K562 (cell line): ENCODE data around the gene ANKRD33. TPM values are rescaled to one million over a fixed set of nuclear protein-coding genes. Genes with fewer than 3 reads are reported as not detected.
A peak's percentile ranks its signal among the peaks of the same experiment; 100 is the strongest.

ENCODE experiments used
- ATAC-seq: fragments of 200-7000 bp; cut with Tn5 transposase; 3 replicates; pipeline ENCODE4 v1.9.1; 2020; ENCODE audit warnings: moderate library complexity
- BruUV-seq: library from RNA; stranded (reverse); fragments of 400-500 nt; replicated peaks from 2 replicates; lab custom pipeline; 2021; lab: Mats Ljungman, UMichigan
- CTCF ChIA-PET: fragments of 300-600 bp; formaldehyde crosslinking; extraction: SDS; loops from one replicate; lab custom pipeline; 2021; ENCODE audit warnings: low intra/inter-chr PET ratio; lab: Yijun Ruan, JAX
- POLR2A ChIA-PET: fragments of 300-600, 350-650 bp; sonication (Branson Sonifier 250); formaldehyde crosslinking; extraction: SDS; loops from one replicate; lab custom pipeline; 2021; ENCODE audit warnings: antibody characterized with exemption, inconsistent platforms; lab: Yijun Ruan, JAX
- DNase-seq, 4 experiments: peaks; one replicate each; pipeline versions ENCODE4 v3.0.0 to v3.0.0-alpha.2; 2011 to 2018; ENCODE audit warnings: low spot score in 3 of 4, mixed read lengths in 3 of 4; ENCODE audit errors: extremely low read depth in 1 of 4
- FAIRE-seq: peaks from 2 replicates; lab custom pipeline; 2011; peaks lifted over from hg19 to GRCh38; lab: Jason Lieb, UNC
- H2AFZ ChIP-seq: 2 replicates; pipeline ENCODE4 v1.6.0; 2011; ENCODE audit warnings: low read depth, low read length, control low read depth, inconsistent platforms
- H3K27ac ChIP-seq: fragments of 200-600 bp; 3 replicates; pipeline ENCODE4 v1.8.0; 2011; ENCODE audit warnings: low read depth, mild to moderate bottlenecking, control low read depth, inconsistent platforms, low read length, moderate library complexity, mixed read lengths; ENCODE audit errors: extremely low read depth
- H3K27me3 ChIP-seq, 2 experiments: fragments of 300-600 bp in 1 of 2; 2 replicates in 1 of 2; 3 replicates in 1 of 2; pipeline versions ENCODE4 v1.6.0 to v1.8.0; 2011; ENCODE audit warnings: inconsistent platforms in 2 of 2, low read length in 2 of 2, mild to moderate bottlenecking in 1 of 2, mixed read lengths in 1 of 2, moderate library complexity in 1 of 2; ENCODE audit not compliant: control insufficient read depth in 2 of 2, insufficient read depth in 2 of 2
- H3K36me3 ChIP-seq: fragments of 300-600 bp; 3 replicates; pipeline ENCODE4 v1.8.0; 2011; ENCODE audit warnings: mild to moderate bottlenecking, low read length, inconsistent platforms; ENCODE audit not compliant: control insufficient read depth, insufficient read depth
- H3K4me1 ChIP-seq, 2 experiments: fragments of 200-600 bp in 1 of 2; replicated peaks in 1 of 2; 2 replicates in 1 of 2; 3 replicates in 1 of 2; pipeline versions ENCODE4 v1.5.1 to v1.8.0; 2011; ENCODE audit warnings: inconsistent platforms in 2 of 2, low read length in 2 of 2, mild to moderate bottlenecking in 1 of 2, mixed read lengths in 1 of 2, moderate library complexity in 1 of 2; ENCODE audit not compliant: control insufficient read depth in 2 of 2, insufficient read depth in 2 of 2
- H3K4me2 ChIP-seq: 2 replicates; pipeline ENCODE4 v1.6.1; 2011; ENCODE audit warnings: low read length, control low read depth, inconsistent platforms, mixed read lengths; ENCODE audit not compliant: insufficient read depth
- H3K4me3 ChIP-seq: fragments of 200-600 bp; sonication (generic), shearing (Covaris generic); 2 replicates; pipeline ENCODE4 v1.5.1; 2016; ENCODE audit warnings: control low read depth, inconsistent platforms
- H3K79me2 ChIP-seq: fragments of 200-600 bp; 3 replicates; pipeline ENCODE4 v1.8.0; 2011; ENCODE audit warnings: low read length, inconsistent platforms; ENCODE audit not compliant: control insufficient read depth, insufficient read depth
- H3K9ac ChIP-seq, 2 experiments: 2 replicates each; pipeline versions ENCODE4 v1.6.0 to v1.6.1; 2011; ENCODE audit warnings: low read depth in 2 of 2, low read length in 2 of 2, control low read depth in 1 of 2, inconsistent platforms in 1 of 2, mild to moderate bottlenecking in 1 of 2, mixed read lengths in 1 of 2; ENCODE audit not compliant: insufficient read depth in 1 of 2
- H3K9me1 ChIP-seq: one replicate; pipeline ENCODE4 v1.6.0; 2011; ENCODE audit warnings: inconsistent platforms, mild to moderate bottlenecking, low read length, moderate library complexity; ENCODE audit not compliant: control insufficient read depth, insufficient read depth
- H3K9me3 ChIP-seq: replicated peaks from 2 replicates; pipeline ENCODE4 v1.5.1; 2011; ENCODE audit warnings: low read depth, low read length, inconsistent platforms; ENCODE audit not compliant: control insufficient read depth, insufficient read depth
- H4K20me1 ChIP-seq: replicated peaks from 2 replicates; pipeline ENCODE4 v1.6.1; 2011; ENCODE audit warnings: low read length, inconsistent platforms, mixed read lengths; ENCODE audit not compliant: control insufficient read depth, insufficient read depth
- CTBP1 ChIP-seq: fragments of 450-650 bp; IDR thresholded peaks from 2 replicates; pipeline ENCODE4 v1.6.1; 2016; ENCODE audit warnings: borderline replicate concordance
- FOXO4 ChIP-seq: fragments of 450-650 bp; formaldehyde crosslinking; IDR thresholded peaks from 2 replicates; pipeline ENCODE4 v1.4.0; 2020; ENCODE audit warnings: mild to moderate bottlenecking, moderate library complexity
- GATAD2A ChIP-seq: fragments of 450-650 bp; IDR thresholded peaks from 2 replicates; pipeline ENCODE4 v1.6.1; 2017
- HMG20A ChIP-seq: fragments of 450-650 bp; formaldehyde crosslinking; conservative IDR thresholded peaks from 2 replicates; pipeline ENCODE4 v1.4.0; 2020; ENCODE audit warnings: mild to moderate bottlenecking, mixed read lengths
- KLF6 ChIP-seq: fragments of 250-450 bp; sonication (Bioruptor Pico); IDR thresholded peaks from 2 replicates; pipeline ENCODE4 v1.4.0; 2020; ENCODE audit warnings: mild to moderate bottlenecking, moderate library complexity, borderline replicate concordance
- MAX ChIP-seq: sonication (generic); formaldehyde crosslinking; IDR thresholded peaks from 2 replicates; pipeline ENCODE4 v1.9.0; 2022; ENCODE audit warnings: mild to moderate bottlenecking, missing genetic modification reagents
- MEF2A ChIP-seq: IDR thresholded peaks from 2 replicates; pipeline ENCODE4 v1.6.1; 2011; ENCODE audit warnings: low read depth, mild to moderate bottlenecking, low read length, moderate library complexity; ENCODE audit not compliant: control insufficient read depth
- POU5F1 ChIP-seq: fragments of 150-350 bp; IDR thresholded peaks from 2 replicates; pipeline ENCODE4 v1.6.1; 2014; ENCODE audit warnings: borderline replicate concordance, low read length, low read depth, mild to moderate bottlenecking; ENCODE audit not compliant: partially characterized antibody
- RNF2 ChIP-seq: sonication (generic); IDR thresholded peaks from 2 replicates; pipeline ENCODE4 v1.6.1; 2016
- STAT5A ChIP-seq: IDR thresholded peaks from 2 replicates; pipeline ENCODE4 v1.6.1; 2012; ENCODE audit warnings: low read length, inconsistent platforms, borderline replicate concordance
- TCF7L2 ChIP-seq: fragments of 150-350 bp; IDR thresholded peaks from 2 replicates; pipeline ENCODE4 v1.6.1; 2016; ENCODE audit warnings: low read depth, mild to moderate bottlenecking, low read length, moderate library complexity
- USF2 ChIP-seq: sonication (generic); formaldehyde crosslinking; IDR thresholded peaks from 2 replicates; pipeline ENCODE4 v1.5.0; 2020; ENCODE audit warnings: missing genetic modification reagents
- ZBTB8A ChIP-seq: fragments of 450-650 bp; IDR thresholded peaks from 2 replicates; pipeline ENCODE4 v1.6.1; 2018; ENCODE audit warnings: mild to moderate bottlenecking, moderate library complexity; ENCODE audit not compliant: partially characterized antibody
- ZNF311 ChIP-seq: fragments of 250-450 bp; sonication (Bioruptor Pico); IDR thresholded peaks from 2 replicates; pipeline ENCODE4 v1.4.0; 2020; ENCODE audit warnings: mild to moderate bottlenecking, moderate library complexity
- ZNF766 ChIP-seq: fragments of 200-800 bp; sonication (Bioruptor generic); conservative IDR thresholded peaks from 2 replicates; pipeline ENCODE4 v1.6.1; 2016; ENCODE audit warnings: missing genetic modification characterization, missing compliant biosample characterization
- WGBS: fragments of 100-300 bp; shearing (Covaris generic); methylation state at CpG from one replicate; pipeline ENCODE4 v1.1.6; 2016; ENCODE audit warnings: low coverage, mixed read lengths; ENCODE audit not compliant: insufficient coverage; ENCODE audit errors: missing lambda C conversion rate; 5-methylcytosine and 5-hydroxymethylcytosine counted together
- in situ Hi-C: fragments of 300-500 bp; cut with MboI; formaldehyde crosslinking; loops from 4 replicates; pipeline ENCODE4 v1.15.0; 2018; ENCODE audit warnings: inconsistent platforms, mixed read lengths
- intact Hi-C: fragments of 100-400 bp; cut with micrococcal nuclease; formaldehyde crosslinking; loops from 2 replicates; pipeline ENCODE4 v1.14.2; 2022
- polyA plus RNA-seq, 8 experiments: library from polyadenylated mRNA; depleted of rRNA in 4 of 8; stranded (reverse) in 5 of 8; unstranded in 3 of 8; fragments of >200 nt; fragmentation: Nextera tagmentation in 2 of 8; fragmentation: Illumina TruSeq in 1 of 8; extraction: Ambion mirVana in 2 of 8; extraction: Trizol in 1 of 8; gene quantifications; 2 replicates each; pipeline versions ENCODE4 v1.2.1 to v1.2.3, GENCODE V29; 2011 to 2014; ENCODE audit warnings: inconsistent platforms in 1 of 8, missing spikeins in 1 of 8
- total RNA-seq, 7 experiments: library from RNA; depleted of rRNA in 6 of 7; stranded (reverse); fragments of >200 nt in 6 of 7; fragmentation: Illumina TruSeq in 2 of 7; extraction: Trizol in 2 of 7; gene quantifications; 2 replicates each; pipeline versions ENCODE4 v1.2.1 to v1.2.3, GENCODE V29; 2011 to 2021; ENCODE audit warnings: low replicate concordance in 1 of 7

ANKRD33 gene
- total and polyA plus RNA-seq, 9 of the 15 experiments (the other 6 are each of a cell fraction or from before 2014, with no cell fraction given): 0.04 to 0.11 (median 0.07) TPM; not detected in 4

GRCh38 chr12:51888316-51889215 is 663 bp downstream of the ANKRD33 start:
- Histone ChIP-seq H4K20me1 (no peaks in the 10 kb centered on the region), H3K9ac (peak overlapping the region in 1 of 2 experiments; percentile 68; a peak in 1 of 4 replicates), H3K27ac (no peak overlapping the region), H3K4me1 (peaks cover 28 to 31% of the 10 kb centered on the region in 2 experiments), H3K4me2 (peak overlapping the region; percentile 39; the same call in 1 of the 2 replicates), H3K36me3 (no peaks in the 10 kb centered on the region), H2AFZ (peak overlapping the region; percentile 8; the same call in 1 of the 2 replicates), H3K4me3 (peak overlapping the region; percentile 17; the same call in 1 of the 2 replicates), H3K9me3 (0 out of 2 replicates have a peak, but pooled peaks cover 2% of the 10 kb centered on the region), H3K9me1 (no peaks in the 10 kb centered on the region), H3K79me2 (no peaks in the 10 kb centered on the region), H3K27me3 (no peaks in the 10 kb centered on the region)
- DNase-seq: no peak
- no peak for ATAC-seq
- POLR2A ChIA-PET: interaction anchor here (0.6 to 0.9 kb wide), 4 partner anchors 9 to 361 kb away, joined by 3 to 5 read pairs (median 4); no protein-coding TSS in a partner anchor
- intact Hi-C loops: no loop called here
- no peak for TF ChIP-seq USF2 (CRISPR knock-in tag)
- no peak for TF ChIP-seq TCF7L2
- no peak for TF ChIP-seq ZNF766 (CRISPR knock-in tag)
- no peak for TF ChIP-seq ZNF311 (CRISPR knock-in tag)
- TF ChIP-seq CTBP1: no peak
- TF ChIP-seq POU5F1: no peak
- TF ChIP-seq KLF6 (CRISPR knock-in tag): no peak
- no peak for TF ChIP-seq RNF2
- TF ChIP-seq STAT5A: no peak
- TF ChIP-seq MEF2A: no peak
- TF ChIP-seq HMG20A (CRISPR knock-in tag): no peak
- TF ChIP-seq MAX (CRISPR knock-in tag): no peak
- TF ChIP-seq FOXO4 (CRISPR knock-in tag): no peak
- TF ChIP-seq ZBTB8A: no peak
- TF ChIP-seq GATAD2A: no peak
- WGBS: 39% methylated on average over 13 of the region's 15 CpGs
- BruUV-seq: no TSS peak
- CTCF ChIA-PET: interaction anchor here (0.6 to 0.7 kb wide), 2 partner anchors 14 to 79 kb away, joined by 3 read pairs; no protein-coding TSS in a partner anchor
- in situ Hi-C loops: no loop called here
- FAIRE-seq: no peak
